GM12891 (cell line): ENCODE results near the gene CALY. TPM values are rescaled to one million over a fixed set of nuclear protein-coding genes. Genes with fewer than 3 reads are reported as not detected.

Source experiments
- DNase-seq: peaks from one replicate; pipeline ENCODE4 v3.0.0; 2011; ENCODE audit warnings: low spot score; ENCODE audit not compliant: insufficient read length
- FAIRE-seq: peaks from 2 replicates; lab custom pipeline; 2011; peaks lifted over from hg19 to GRCh38; lab: Jason Lieb, UNC
- PAX5 ChIP-seq: IDR thresholded peaks from 2 replicates; pipeline ENCODE4 v1.6.1; 2011; ENCODE audit warnings: low read length, moderate library complexity, mild to moderate bottlenecking; ENCODE audit not compliant: insufficient read depth, severe bottlenecking
- POLR2A ChIP-seq: IDR thresholded peaks from 2 replicates; pipeline ENCODE4 v1.6.1; 2011; ENCODE audit warnings: low read depth, low read length, control low read depth
- POLR2AphosphoS5 ChIP-seq: IDR thresholded peaks from 2 replicates; pipeline ENCODE4 v1.6.1; 2011; ENCODE audit warnings: low read depth, low read length, control low read depth
- POU2F2 ChIP-seq: IDR thresholded peaks from 2 replicates; pipeline ENCODE4 v1.6.1; 2011; ENCODE audit warnings: low read depth, mild to moderate bottlenecking, control low read depth, low read length, moderate library complexity
- SPI1 ChIP-seq: IDR thresholded peaks from 2 replicates; pipeline ENCODE4 v1.6.1; 2011; ENCODE audit warnings: low read depth, low read length, control low read depth
- TAF1 ChIP-seq: IDR thresholded peaks from 2 replicates; pipeline ENCODE4 v1.6.1; 2011; ENCODE audit warnings: low read depth, low read length, control low read depth
- polyA plus RNA-seq: library from polyadenylated mRNA; unstranded; fragments of >200 nt; gene quantifications from one replicate; pipeline ENCODE4 v1.2.1, GENCODE V29; 2012; ENCODE audit warnings: low read depth, missing spikeins, inconsistent platforms; ENCODE audit not compliant: missing spikeins

Gene CALY
- not detected for polyA plus RNA-seq

GRCh38 chr10:133336577-133337369 lies at the start of gene CALY:
TSS of gene CALY (minus strand) at chr10:133336896. CDS start at chr10:133328989, 7,907 bp downstream.
- FAIRE-seq (peak; percentile 79), DNase-seq (peak; percentile 67)
- no peak for TF ChIP-seq POLR2AphosphoS5
- TF ChIP-seq SPI1 = no peak
- no peak for TF ChIP-seq TAF1
- TF ChIP-seq PAX5 = no peak
- no peak for TF ChIP-seq POLR2A
- no peak for TF ChIP-seq POU2F2

- DNase-seq (no peak), FAIRE-seq (no peak)
- no peak for TF ChIP-seq TAF1
- no peak for TF ChIP-seq POLR2A
- TF ChIP-seq POLR2AphosphoS5 = no peak
- TF ChIP-seq POU2F2 = no peak
- no peak for TF ChIP-seq PAX5
Measured at GRCh38 chr10:133385214-133385613, 48.5 kb upstream of the CALY start.

- FAIRE-seq (no peak), DNase-seq (no peak)
- TF ChIP-seq TAF1 (no peak), SPI1 (no peak), PAX5 (no peak), POU2F2 (no peak), POLR2AphosphoS5 (no peak), POLR2A (no peak)
Measured at GRCh38 chr10:133384071-133384470, 47.4 kb upstream of the CALY start.

- no peak for TF ChIP-seq PAX5
- no peak for TF ChIP-seq POLR2AphosphoS5
- TF ChIP-seq POLR2A = no peak
- no peak for TF ChIP-seq POU2F2
- TF ChIP-seq TAF1 = no peak
- no peak for TF ChIP-seq SPI1
- no peak for DNase-seq
- FAIRE-seq = no peak
Measured at GRCh38 chr10:133383551-133383950, 46.9 kb upstream of the CALY start.

GRCh38 chr10:133381036-133381435 lies 44.3 kb upstream of the CALY start:
- FAIRE-seq (no peak), DNase-seq (no peak)
- TF ChIP-seq TAF1 (no peak), PAX5 (no peak), POLR2AphosphoS5 (no peak), SPI1 (no peak), POLR2A (no peak), POU2F2 (no peak)

- TF ChIP-seq SPI1 = no peak
- DNase-seq (no peak), FAIRE-seq (no peak)
Measured at GRCh38 chr10:133379801-133380666, 43.3 kb upstream of the CALY start.

GRCh38 chr10:133379152-133379800 lies 42.6 kb upstream of the CALY start, which contains the start of gene PAOX:
TSS of gene PAOX (plus strand) at chr10:133379262. CDS start at chr10:133379317, 55 bp downstream.
- TF ChIP-seq SPI1 = no peak
- TF ChIP-seq TAF1 = 0 out of 2 replicates have a peak, but pooled peaks have one; percentile 22
- TF ChIP-seq POU2F2 = no peak
- DNase-seq = peak; percentile 83
- peak; percentile 82 for FAIRE-seq

GRCh38 chr10:133378251-133379096 lies 41.8 kb upstream of the CALY start:
- TF ChIP-seq POU2F2 (no peak), POLR2AphosphoS5 (no peak), PAX5 (no peak), SPI1 (no peak), TAF1 (no peak), POLR2A (no peak)
- FAIRE-seq = peak; percentile 62
- no peak for DNase-seq
